GM18951 (cell line): ENCODE results near the gene NBPF1.
"Not testable (repeated sequence)": the region's sequence is repeated elsewhere in the genome, so short reads cannot be mapped to it uniquely, and the experiment has no call there.

Experiments used
- POLR2A ChIP-seq: IDR thresholded peaks from 4 replicates; pipeline ENCODE4 v1.6.1; 2011; ENCODE audit warnings: mild to moderate bottlenecking; ENCODE audit not compliant: insufficient read length, insufficient read depth; ENCODE audit errors: extremely low read depth
- in situ Hi-C: fragments of 300-500 bp; cut with MboI; formaldehyde crosslinking; loops from one replicate; pipeline ENCODE4 v1.12.0; 2022; ENCODE audit warnings: low sequenced_read_pairs, mixed read lengths, inconsistent platforms; ENCODE audit not compliant: unreplicated experiment

The NBPF1 gene

DNA sequence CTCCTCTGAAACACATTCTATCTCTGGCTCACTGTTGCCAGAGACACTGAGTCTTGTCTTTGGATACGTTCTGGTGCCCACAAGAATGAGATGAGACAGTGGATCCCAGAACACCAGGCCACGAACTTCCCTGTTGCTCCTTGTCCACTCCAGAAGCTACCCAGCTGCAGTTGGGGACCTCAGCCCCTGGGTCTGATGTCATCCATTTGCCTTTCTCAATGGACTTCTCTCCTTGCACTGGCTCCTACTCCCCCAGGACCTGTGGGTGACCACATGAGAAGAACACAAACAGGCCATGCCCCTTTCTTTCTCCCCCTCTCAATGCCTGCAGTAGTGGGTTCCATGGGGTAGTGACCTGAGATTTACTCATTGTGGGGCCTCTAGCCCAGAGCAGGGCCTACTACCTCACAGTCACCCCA, 5.9 kb downstream of the NBPF1 start:
- in situ Hi-C loops = loop anchor here (25.0 kb wide), 1 partner anchor 105 kb away; no protein-coding TSS in a partner anchor
- no peak for TF ChIP-seq POLR2A

DNA sequence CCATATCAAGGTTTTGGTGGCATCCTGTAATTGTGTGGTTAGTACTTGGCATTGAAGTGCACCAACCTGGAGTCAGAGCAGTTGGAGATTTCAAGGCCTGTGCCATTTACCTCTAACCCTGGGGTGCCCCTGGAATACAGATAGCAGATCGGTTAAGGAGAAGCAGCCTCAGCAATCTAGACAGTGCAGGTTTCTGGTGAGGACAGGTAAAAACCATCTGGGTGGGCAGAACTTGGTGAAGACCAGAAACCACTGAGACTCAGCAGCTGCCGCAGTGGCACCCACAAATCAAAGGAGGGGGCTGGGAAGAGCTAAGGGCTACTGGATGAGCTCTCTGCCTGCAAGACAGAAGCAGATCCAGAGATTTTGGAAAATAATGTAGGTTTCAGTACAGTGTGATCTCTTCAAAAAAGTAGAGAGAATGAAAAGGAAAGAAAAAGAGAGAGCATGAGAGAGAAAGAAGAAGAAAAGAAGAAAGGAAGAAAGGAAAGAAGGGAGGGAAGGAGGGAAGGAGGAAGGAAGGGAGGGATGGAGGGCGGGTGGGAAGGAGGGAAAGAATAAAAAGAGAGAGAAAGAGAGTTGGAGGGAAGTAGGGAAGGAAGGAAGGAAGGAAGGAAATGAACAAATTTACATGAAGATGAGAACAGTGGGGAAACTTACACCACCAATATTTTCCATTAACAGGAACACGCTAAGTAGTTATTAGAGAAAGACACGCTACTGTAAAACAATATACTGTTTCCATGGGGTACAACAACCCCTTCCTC, 6.5 kb downstream of the NBPF1 start:
- in situ Hi-C loops = loop anchor here (25.0 kb wide), 1 partner anchor 105 kb away; no protein-coding TSS in a partner anchor

DNA sequence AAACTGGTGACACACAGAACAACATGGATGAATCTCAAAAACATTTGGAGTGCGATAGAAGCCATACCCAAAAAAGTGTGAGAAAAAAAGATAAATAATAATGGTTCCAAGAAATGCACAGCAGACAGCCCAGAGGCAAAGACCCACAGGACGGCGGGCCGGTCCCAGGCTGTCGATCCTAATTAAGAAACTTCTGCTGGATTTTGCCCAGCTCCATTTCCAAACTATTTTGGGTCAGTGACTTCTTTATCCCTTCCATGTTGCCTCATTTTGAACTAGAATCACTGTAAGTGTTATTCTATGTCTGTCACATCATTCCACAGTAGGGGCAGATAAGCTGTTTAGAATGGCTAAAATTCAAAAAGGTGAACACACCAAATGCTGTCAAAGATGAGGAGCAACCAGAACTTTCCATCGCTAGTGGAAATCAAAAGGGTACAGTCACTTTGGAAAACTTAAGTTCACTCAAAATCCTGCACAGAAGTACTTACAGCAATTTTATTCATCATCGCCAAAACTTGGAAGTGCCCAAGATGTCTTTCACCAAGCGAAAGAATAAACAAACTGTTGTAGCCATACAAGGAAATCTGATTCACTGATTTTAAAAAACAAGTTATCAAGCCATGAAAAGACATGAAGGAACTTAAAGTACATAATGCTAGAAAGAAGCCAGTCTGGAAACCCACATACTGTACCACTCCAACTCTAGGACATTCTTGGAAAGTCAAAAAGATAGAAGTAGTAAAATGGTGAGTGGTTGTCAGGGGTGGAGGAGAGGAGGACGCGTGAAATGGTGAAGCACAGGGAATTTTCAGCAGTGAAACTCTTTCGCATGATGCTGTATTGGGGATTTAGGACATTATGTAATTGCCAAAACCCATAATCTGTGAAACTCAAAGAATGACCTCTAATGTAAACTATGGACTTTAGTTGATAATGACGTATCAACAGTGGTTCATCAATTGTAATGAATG, 7.5 kb downstream of the NBPF1 start:
- no peak for TF ChIP-seq POLR2A

DNA sequence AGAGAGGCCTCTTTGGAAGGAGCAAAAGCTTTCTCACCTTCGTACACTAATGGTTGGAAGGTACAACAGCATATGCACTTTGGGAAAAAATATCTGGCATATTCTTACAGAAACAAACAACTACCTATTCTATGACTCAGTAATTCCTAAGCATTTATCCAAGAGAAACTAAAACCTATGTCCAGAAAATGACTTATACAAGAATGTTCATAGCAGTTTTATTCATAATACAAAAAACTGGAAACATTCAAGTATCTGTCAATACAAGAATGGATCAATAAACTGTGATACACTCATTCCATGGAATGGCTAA, 8.2 kb downstream of the NBPF1 start:
- no peak for TF ChIP-seq POLR2A
- in situ Hi-C loops = loop anchor here (25.0 kb wide), 1 partner anchor 107 kb away; no protein-coding TSS in a partner anchor

More for the DNA sequence above, 7.5 kb downstream of the NBPF1 start:
- in situ Hi-C loops = loop anchor here (25.0 kb wide), 1 partner anchor 106 kb away; no protein-coding TSS in a partner anchor

DNA sequence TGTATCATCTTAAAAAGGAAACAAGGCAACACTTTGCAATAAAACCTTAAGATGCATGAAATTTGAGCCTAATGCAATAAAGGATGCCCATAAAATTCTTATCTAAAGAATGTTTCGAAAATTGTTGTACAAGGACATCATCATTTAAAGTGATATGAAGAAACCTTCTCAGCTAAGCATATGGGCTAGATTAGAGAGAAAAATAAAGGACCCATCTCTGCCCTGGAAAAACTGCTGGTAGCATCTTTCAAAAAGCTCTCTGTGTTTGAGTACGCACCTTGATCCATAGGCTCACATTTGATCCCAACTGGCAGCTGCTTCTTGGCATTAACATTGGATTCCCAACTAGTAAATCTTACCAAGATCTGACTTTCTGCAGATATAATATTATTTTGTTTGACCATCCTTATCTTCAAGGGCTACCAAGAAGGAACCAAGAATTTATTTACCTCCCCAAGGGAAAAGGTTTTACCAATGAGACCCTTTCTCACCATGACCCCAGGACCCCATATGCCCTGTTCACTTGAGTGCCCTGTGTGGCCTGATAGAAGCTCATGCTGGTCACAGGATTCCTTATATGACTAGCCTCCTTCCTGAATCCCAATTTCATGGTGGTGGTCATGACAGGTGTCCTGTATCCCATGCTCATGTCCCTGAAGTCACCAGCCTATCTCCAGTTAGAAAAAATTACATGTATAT, 8.7 kb downstream of the NBPF1 start:
- in situ Hi-C loops = loop anchor here (25.0 kb wide), 1 partner anchor 108 kb away; no protein-coding TSS in a partner anchor

DNA sequence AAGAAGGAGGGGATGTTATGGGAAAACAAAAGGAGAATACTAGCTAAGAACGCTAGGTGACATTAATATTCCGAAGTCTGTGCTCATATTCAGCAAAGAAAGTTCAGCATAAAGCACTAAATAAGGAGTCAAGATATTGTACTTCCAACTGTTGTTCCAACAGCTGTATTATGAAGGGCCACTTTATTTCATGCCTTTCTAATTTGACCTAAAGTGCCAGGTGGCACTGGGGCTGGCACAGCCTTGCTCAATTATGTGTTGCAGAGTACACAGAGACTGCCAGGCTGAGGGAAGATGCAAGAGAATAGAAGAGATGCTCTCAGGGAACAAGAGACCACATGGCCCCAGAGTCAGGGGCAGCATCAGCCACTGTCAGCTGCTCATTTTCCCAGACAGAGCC, 9.7 kb downstream of the NBPF1 start:
- in situ Hi-C loops = loop anchor here (25.0 kb wide), 1 partner anchor 109 kb away; no protein-coding TSS in a partner anchor

DNA sequence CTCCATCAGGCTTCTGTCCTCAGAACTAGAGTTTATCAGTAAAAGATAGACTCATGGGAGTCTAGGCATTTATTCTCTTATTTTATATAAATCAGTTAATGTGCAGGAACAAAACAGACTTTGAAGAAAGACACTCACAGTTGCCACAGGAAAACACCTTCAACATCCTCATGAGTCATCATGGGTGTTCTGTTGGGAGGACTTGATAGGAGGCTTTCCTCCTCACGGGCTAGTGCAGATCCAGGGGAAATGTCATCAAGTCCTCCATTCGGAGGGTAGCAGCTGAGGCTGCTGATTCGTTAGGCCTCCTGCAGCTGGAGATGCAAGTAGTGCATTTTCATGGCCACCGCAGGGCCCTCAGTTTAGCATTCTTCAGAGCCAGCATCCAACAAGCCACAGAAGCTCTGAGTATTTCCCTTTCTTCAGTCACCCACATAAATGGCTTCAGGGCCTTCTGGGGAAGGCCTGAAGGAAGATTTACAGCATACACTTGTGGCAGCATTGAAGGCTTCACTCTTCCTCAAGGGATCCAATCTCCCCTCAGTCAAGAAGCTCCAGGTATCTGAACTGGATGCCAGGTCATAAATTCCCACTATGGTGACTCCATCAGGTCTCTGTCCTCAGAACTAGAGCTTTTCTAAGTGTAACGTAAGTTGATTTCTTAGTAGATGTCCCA, 10.9 kb downstream of the NBPF1 start:
- in situ Hi-C loops = loop anchor here (25.0 kb wide), 1 partner anchor 110 kb away; no protein-coding TSS in a partner anchor

DNA sequence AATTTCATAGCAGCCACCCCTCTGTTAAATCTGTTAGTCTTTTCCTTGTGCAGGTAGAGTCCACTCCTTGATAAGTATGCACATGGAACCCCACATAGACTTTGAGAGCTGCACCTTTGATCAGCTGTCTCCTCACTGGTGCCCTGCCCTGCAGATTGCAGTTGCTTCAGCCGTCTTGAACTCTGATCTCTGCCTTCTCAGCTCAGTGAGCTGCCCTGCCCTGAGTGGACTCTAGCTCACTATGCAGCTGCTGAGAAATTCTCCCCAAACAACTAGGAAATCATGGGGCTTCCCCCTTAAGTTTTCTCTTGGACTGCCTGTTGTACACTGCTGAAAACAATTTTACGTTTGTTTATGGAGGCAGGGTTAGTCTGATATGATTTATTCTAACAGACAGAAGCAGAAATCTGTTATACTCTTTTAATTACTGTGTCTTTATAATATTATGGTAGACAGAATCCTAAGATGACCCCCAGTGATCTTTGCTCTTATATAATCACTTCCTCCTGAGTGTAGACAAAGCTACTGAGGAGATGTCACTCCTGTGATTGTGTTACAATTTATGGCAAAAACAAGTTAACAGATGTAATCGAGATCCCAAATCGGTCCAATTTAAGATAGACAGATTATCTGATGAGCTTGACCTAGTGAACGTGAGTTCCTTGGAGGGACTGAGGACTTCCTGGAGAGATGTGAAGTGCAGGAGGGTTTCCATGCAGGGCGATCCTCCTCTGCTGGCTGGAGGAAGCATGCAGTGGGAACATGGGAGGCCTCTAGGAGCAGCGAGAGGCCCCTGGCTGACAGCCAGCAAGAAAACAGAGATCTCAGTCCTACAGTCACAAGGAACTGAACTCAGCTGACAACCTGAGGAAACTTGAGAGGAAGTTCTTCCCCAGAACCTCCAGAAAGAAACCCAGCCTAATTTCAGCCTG, 12.2 kb downstream of the NBPF1 start:
- in situ Hi-C loops = loop anchor here (25.0 kb wide), 1 partner anchor 111 kb away; no protein-coding TSS in a partner anchor

DNA sequence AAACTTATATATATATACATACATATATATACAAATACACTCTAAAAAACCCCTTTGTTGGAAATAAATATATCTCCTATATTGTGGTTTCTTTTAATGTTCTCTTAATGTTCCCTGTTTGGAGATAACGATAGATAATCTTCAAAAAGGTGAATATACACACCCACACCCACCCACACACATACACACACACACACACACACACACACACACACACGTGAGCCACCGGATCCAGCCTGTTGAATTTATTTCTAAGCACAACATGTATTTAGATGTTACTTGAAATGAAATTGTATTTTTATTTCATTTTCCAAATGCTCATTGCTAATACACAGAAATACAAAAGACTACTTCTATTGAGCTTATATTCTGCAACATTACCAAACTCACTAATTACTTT, 14.0 kb downstream of the NBPF1 start:
- in situ Hi-C loops = not testable (repeated sequence)

DNA sequence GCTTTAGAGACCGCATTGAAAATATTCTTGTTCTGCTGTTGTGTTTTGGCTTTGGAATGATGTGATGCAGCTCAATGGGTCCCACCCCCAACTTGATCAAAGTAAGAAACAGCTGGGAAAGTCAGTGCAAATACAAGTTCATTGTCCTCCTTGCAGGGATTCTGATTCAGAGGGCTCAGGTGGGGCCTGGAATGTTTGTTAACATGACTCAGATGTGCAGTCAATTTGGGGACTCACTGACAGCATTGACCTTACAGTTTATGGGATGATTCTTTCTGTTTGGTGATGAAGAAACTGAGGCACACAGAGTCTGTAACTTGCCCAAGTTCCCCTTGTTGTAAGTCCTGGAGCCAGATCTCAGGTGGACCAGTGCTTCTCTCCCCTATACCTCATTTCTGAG, 18.1 kb downstream of the NBPF1 start:
- in situ Hi-C loops = not testable (repeated sequence)

DNA sequence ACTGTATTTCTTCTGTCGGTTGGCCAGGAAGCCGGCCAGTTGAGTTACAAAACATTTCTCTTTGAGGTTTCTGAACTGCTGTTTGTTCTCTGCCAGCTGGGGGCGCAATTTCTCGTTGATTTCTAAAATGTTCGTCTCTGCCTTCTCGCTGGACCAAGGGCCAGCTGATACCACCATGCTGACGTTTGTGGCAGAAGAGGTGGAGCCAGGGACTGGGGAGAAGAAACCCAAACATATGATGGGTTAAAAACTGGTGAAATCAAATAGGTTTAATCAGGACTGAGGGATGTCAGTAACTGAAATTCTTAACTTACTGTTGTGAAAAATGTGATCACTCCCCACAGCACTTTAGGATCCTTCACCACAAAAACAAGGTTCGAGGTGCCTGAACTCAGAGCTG, 21.5 kb downstream of the NBPF1 start:
- in situ Hi-C loops = not testable (repeated sequence)

DNA sequence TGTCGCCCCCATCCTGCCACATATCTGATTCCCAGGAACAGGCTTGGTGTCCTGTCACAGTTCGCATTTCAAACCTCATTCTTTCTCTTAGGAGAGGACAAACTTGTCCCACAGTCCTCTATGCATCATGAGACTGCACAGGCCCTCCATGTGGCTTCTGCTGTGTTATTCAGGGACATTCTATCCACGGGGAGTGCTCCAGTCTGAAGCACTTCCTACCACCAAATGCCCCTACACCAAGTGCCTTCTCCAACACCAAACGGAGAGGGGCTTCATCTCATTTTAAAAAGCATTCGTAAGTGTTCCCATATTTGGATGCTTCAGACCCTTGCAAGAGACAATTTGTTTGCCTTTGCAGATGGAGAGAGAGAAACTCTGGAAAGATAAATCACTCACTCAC, 25.3 kb downstream of the NBPF1 start:
- in situ Hi-C loops = not testable (repeated sequence)

DNA sequence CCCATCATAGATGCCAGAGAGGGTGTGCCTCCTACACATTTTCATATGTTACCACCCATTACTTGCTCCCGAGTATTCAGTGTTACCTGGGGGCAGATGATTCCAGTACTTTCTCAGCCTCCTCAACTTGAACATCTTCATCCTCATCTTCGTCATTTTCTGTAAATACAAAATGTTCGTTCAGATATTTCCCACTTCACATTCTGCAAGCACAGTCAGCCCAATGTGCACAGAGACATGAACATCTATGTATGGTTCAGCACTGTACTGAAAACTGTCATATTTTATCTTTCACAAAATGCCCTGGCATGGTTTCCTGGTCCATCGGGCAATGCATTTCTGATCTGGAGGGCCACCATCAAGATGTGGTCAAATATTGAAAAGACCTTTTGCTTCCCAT, 25.7 kb downstream of the NBPF1 start:
- in situ Hi-C loops = not testable (repeated sequence)

DNA sequence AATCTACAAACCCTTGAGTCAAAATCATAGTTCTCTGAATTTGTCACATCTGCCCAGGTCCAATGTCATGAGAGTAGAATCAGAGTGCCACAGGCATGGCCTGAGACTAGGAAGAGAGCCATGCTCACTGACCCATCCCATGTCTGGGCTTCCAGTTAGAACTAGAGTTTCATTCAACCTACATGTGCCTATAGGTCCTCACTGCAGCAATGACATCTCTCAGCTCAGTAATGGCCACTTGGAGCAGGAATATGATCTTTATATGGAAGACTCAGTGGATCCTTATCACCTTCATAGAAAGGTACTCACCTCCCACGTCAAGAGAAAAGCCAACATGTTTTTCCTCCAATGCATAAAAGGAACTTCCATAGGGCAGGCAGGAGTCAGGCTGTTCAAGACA, 48.0 kb downstream of the NBPF1 start:
- in situ Hi-C loops = not testable (repeated sequence)

DNA sequence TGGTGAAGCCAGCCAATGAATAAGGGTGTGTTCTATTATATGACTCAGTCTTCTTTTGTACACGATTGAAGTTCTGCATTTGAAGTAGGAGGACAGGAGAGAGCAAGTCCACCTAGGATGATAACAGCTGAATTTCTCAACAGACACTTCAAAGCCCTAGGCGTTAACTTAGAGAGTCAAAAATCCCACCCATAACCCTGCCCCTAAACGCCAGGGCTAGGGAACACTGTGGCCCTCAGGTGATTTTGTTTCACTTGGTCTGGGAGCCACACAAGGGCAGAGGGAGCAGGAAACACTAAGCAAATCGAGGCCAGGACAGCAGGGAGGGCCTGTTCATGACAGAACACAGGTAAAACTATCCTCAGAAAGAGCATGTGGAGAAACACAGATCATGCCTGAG, 52.3 kb downstream of the NBPF1 start:
- in situ Hi-C loops = not testable (repeated sequence)

DNA sequence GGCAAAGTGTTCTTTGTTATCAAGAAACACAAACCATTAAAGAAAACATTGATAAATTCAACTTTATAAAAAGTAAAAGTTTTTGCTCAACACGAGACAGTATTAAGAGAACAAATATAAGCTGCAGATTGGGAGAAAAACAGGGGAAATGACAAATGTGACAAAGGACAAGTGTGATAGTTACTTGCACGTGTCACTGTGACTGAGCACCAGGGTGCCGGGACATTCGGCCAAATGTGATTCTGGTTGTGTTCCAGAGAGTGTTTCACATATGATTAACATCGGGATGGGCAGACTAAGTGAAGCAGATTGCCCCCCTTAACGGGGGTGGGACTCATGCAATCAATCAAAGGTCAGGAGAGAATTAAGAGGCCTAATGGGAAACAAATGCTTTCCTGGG, 52.9 kb downstream of the NBPF1 start:
- in situ Hi-C loops = not testable (repeated sequence)

DNA sequence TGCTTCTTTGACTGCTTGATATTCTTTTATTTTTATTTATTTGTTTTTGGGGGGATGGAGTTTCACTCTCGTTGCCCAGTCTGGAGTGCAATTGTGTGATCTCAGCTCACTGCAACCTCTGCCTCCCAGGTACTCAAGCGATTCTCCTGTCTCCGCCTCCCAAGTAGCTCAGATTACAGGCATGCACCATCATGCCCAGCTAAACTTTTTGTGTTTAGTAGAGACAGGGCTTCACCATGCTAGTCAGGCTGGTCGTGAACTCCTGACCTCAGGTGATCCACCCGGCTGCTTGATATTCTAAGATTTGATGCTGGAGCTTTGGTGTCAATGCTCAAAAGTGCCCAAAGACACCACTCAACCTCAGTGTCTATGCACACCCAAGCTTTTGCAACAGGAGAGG, 53.7 kb downstream of the NBPF1 start:
- in situ Hi-C loops = not testable (repeated sequence)

DNA sequence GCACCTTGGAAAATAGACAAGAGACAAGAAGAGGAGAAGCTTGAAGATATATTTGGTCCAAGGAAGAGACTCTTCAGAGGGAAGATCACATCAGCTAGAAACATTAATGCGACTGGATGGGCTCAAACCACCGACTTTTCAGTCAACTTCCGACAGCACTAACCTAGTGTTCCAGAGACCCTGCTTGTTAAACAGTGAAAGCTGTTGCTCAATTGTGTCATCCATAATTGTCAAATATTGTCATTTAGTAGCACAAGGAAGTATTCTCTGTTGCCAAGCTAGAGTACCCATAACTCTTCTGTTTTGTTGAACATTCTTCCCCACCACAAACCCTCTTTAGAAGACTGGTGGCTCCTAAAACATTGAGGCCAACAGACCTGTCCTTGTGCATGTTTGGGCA, 56.3 kb downstream of the NBPF1 start:
- in situ Hi-C loops = not testable (repeated sequence)
